Measurements from ENCODE around the gene HGF. TPM values are rescaled to one million over a fixed set of nuclear protein-coding genes. Genes with fewer than 3 reads are reported as not detected.

The HGF gene
- total and polyA plus RNA-seq, 10 of the 15 experiments (the other 5 are each of a cell fraction or from before 2014, with no cell fraction given) = 0.10 to 1.7 (median 0.99) TPM

GRCh38 chr7:81684514-81685269, 85.2 kb downstream of the HGF start (continued):
- TF ChIP-seq NR2F1 (conservative IDR thresholded peaks at IDR 0.05) = peak; percentile 63
- no peak for TF ChIP-seq BCLAF1 (IDR thresholded peaks at IDR 0.05)
- TF ChIP-seq ZSCAN29 (IDR thresholded peaks at IDR 0.05) = no peak
- TF ChIP-seq MTA2 (IDR thresholded peaks at IDR 0.05; ENCODE audit: low read depth) = peak; percentile 96
- TF ChIP-seq, protein P1, sequence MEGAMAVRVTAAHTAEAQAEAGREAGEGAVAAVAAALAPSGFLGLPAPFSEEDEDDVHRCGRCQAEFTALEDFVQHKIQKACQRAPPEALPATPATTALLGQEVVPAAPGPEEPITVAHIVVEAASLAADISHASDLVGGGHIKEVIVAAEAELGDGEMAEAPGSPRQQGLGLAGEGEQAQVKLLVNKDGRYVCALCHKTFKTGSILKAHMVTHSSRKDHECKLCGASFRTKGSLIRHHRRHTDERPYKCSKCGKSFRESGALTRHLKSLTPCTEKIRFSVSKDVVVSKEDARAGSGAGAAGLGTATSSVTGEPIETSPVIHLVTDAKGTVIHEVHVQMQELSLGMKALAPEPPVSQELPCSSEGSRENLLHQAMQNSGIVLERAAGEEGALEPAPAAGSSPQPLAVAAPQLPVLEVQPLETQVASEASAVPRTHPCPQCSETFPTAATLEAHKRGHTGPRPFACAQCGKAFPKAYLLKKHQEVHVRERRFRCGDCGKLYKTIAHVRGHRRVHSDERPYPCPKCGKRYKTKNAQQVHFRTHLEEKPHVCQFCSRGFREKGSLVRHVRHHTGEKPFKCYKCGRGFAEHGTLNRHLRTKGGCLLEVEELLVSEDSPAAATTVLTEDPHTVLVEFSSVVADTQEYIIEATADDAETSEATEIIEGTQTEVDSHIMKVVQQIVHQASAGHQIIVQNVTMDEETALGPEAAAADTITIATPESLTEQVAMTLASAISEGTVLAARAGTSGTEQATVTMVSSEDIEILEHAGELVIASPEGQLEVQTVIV (IDR thresholded peaks at IDR 0.05; ENCODE audit: borderline replicate concordance, partially characterized antibody) = no peak
- TF ChIP-seq TBL1XR1 (IDR thresholded peaks at IDR 0.05; ENCODE audit: low read depth, low read length) = no peak
- TF ChIP-seq SPI1 (IDR thresholded peaks at IDR 0.05; ENCODE audit: borderline replicate concordance, insufficient read depth, low read depth, low read length) = no peak
- TF ChIP-seq ZNF24 (IDR thresholded peaks at IDR 0.05) = no peak
- TF ChIP-seq MAX (IDR thresholded peaks at IDR 0.05; ENCODE audit: low read depth, low read length) = no peak
- no peak for TF ChIP-seq PML (IDR thresholded peaks at IDR 0.05; ENCODE audit: low read length)
- TF ChIP-seq ELK1 (IDR thresholded peaks at IDR 0.05; ENCODE audit: low read depth, low read length) = no peak
- TF ChIP-seq IRF4 (IDR thresholded peaks at IDR 0.05; ENCODE audit: low read depth, low read length) = peak; percentile 45; the same call in 1 of the 2 replicates
- TF ChIP-seq, protein P2, sequence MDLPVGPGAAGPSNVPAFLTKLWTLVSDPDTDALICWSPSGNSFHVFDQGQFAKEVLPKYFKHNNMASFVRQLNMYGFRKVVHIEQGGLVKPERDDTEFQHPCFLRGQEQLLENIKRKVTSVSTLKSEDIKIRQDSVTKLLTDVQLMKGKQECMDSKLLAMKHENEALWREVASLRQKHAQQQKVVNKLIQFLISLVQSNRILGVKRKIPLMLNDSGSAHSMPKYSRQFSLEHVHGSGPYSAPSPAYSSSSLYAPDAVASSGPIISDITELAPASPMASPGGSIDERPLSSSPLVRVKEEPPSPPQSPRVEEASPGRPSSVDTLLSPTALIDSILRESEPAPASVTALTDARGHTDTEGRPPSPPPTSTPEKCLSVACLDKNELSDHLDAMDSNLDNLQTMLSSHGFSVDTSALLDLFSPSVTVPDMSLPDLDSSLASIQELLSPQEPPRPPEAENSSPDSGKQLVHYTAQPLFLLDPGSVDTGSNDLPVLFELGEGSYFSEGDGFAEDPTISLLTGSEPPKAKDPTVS (IDR thresholded peaks at IDR 0.05; ENCODE audit: low read depth, low read length) = no peak
- 0 out of 2 replicates have a peak, but pooled peaks have one; percentile 73 for TF ChIP-seq PAX5 (IDR thresholded peaks at IDR 0.05; ENCODE audit: borderline replicate concordance, low read depth, low read length)
- TF ChIP-seq, protein P3, sequence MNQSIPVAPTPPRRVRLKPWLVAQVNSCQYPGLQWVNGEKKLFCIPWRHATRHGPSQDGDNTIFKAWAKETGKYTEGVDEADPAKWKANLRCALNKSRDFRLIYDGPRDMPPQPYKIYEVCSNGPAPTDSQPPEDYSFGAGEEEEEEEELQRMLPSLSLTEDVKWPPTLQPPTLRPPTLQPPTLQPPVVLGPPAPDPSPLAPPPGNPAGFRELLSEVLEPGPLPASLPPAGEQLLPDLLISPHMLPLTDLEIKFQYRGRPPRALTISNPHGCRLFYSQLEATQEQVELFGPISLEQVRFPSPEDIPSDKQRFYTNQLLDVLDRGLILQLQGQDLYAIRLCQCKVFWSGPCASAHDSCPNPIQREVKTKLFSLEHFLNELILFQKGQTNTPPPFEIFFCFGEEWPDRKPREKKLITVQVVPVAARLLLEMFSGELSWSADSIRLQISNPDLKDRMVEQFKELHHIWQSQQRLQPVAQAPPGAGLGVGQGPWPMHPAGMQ (IDR thresholded peaks at IDR 0.05; ENCODE audit: borderline replicate concordance) = no peak
- TF ChIP-seq CREB1 (IDR thresholded peaks at IDR 0.05; ENCODE audit: low read depth) = peak; percentile 81
- peak; percentile 58 for TF ChIP-seq EED (IDR thresholded peaks at IDR 0.05; ENCODE audit: low read depth)
- TF ChIP-seq NR2C1 (IDR thresholded peaks at IDR 0.05) = no peak

Data from GM12878 (cell line).